Measurements from ENCODE around the gene ANKRD11.

Gene ANKRD11

DNA sequence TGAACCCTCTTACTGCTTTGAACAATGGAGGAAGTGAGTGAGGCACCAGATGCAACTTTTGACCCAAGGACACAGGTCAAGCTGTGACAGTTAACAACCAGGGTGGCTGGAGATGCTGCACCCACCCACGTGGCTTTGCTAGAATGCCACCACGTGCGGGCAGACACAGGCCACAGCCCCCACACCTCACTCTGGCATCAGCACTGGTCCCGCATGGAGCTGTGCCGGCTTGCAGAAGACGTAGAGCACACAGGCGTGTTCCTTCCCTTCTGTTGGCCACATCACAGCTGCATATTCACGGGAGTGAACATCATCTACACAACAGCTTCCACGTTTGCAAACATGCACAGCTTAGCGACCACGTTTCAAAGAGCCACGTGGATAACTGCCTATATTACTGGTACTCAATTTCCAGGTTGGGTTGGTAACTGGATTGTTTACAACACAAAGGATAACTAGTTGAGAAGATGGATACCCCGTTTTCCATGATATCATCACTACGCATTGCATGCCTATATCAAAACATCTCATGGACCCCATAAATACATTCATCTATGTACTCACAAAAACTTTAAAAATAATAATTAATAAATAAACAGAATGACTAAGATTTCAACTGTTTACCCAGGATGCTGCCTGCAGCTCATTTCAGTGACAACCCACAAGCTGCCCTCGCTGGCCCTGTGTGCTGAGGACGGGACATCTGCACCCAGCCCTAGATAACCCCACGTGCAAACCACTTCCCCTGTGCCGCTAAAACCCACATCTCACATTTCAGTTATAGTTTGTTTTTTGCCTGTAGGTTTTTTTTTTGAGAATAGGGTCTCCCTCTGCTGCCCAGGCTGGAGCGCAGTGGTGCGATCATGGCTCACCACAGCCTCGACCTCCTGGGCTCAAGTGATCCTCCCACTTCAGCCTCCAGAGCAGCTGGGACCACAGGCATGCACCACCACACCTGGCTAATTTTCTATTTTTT is 132.0 kb downstream of the ANKRD11 start:
- no peak overlapping the region for H3K27ac ChIP-seq (ENCODE audit: low read length)
- no peak overlapping the region for H3K4me3 ChIP-seq (ENCODE audit: low read length)
- H3K9me2 ChIP-seq (replicated peaks; ENCODE audit: insufficient read depth, low read length) = no peaks in the 10 kb centered on the region
- H3K4me2 ChIP-seq (ENCODE audit: low read depth, low read length) = no peak overlapping the region
- H4K20me1 ChIP-seq (ENCODE audit: insufficient read depth, low read length) = peaks cover 14% of the 10 kb centered on the region
- no peaks in the 10 kb centered on the region for H3K9me3 ChIP-seq (replicated peaks; ENCODE audit: insufficient read depth, low read length)
- H2AFZ ChIP-seq (ENCODE audit: low read length) = no peak overlapping the region
- H3F3A ChIP-seq (ENCODE audit: insufficient read depth, low read length) = no peaks in the 10 kb centered on the region
- no peaks in the 10 kb centered on the region for H3K4me1 ChIP-seq (ENCODE audit: low read length)
- H3K9ac ChIP-seq (ENCODE audit: low read length) = no peak overlapping the region
- no peaks in the 10 kb centered on the region for H3K27me3 ChIP-seq (replicated peaks; ENCODE audit: insufficient read depth, low read length)
- DNase-seq = no peak
- H3K79me2 ChIP-seq (ENCODE audit: low read length) = peaks cover 93% of the 10 kb centered on the region
- TF ChIP-seq EZH2 (optimal IDR thresholded peaks at IDR 0.05; ENCODE audit: low read depth, low read length) (no peak), EZH2phosphoT487 (IDR thresholded peaks at IDR 0.05; ENCODE audit: low read length) (no peak)
- TF ChIP-seq, protein P1, sequence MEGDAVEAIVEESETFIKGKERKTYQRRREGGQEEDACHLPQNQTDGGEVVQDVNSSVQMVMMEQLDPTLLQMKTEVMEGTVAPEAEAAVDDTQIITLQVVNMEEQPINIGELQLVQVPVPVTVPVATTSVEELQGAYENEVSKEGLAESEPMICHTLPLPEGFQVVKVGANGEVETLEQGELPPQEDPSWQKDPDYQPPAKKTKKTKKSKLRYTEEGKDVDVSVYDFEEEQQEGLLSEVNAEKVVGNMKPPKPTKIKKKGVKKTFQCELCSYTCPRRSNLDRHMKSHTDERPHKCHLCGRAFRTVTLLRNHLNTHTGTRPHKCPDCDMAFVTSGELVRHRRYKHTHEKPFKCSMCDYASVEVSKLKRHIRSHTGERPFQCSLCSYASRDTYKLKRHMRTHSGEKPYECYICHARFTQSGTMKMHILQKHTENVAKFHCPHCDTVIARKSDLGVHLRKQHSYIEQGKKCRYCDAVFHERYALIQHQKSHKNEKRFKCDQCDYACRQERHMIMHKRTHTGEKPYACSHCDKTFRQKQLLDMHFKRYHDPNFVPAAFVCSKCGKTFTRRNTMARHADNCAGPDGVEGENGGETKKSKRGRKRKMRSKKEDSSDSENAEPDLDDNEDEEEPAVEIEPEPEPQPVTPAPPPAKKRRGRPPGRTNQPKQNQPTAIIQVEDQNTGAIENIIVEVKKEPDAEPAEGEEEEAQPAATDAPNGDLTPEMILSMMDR (IDR thresholded peaks at IDR 0.05; ENCODE audit: low read length) = no peak
- no peaks in the 10 kb centered on the region for H3K36me3 ChIP-seq (replicated peaks; ENCODE audit: insufficient read depth, low read length)

DNA sequence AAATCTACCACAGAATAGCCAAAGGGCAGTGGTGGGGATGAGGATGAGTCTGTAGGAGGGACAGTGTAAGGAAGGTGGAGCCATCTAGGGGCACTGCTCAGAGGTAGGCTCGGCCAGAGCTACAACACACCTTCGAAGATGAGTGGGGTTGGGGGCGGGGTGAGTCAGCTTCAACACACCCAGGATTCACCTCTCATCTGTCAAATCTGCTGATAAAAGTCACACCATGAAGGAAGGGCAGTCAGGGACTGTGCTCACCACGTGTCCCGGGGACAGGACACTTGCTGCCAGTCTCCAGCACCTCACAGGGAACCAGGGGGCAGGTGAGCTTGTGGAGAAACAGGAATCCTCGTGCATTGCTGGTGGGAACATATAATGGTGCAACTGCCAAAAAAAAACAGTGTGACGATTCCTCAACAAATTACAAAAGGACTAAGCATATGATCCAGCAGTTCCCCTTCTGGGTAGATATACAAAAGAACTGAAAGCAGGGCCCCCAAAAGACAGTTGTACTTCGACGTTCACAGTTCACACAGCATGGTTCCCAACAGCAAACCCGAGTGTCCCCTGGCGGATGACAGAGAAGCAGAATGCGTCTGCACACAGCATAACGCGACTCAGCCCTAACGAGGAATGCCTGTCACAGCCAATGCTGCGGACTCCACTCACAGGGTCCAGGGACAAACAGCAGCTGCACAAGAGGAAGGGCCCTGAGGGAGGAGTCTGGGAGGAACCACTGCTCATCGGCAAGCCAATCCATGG is 133.1 kb downstream of the ANKRD11 start:
- Histone ChIP-seq H3K9ac (ENCODE audit: low read length) (no peak overlapping the region), H3K4me3 (ENCODE audit: low read length) (no peak overlapping the region), H3K4me1 (ENCODE audit: low read length) (no peaks in the 10 kb centered on the region), H3K36me3 (replicated peaks; ENCODE audit: insufficient read depth, low read length) (no peaks in the 10 kb centered on the region), H3K9me3 (replicated peaks; ENCODE audit: insufficient read depth, low read length) (no peaks in the 10 kb centered on the region), H3K27ac (ENCODE audit: low read length) (no peak overlapping the region), H2AFZ (ENCODE audit: low read length) (no peak overlapping the region), H3F3A (ENCODE audit: insufficient read depth, low read length) (no peaks in the 10 kb centered on the region), H4K20me1 (ENCODE audit: insufficient read depth, low read length) (peaks cover 14% of the 10 kb centered on the region), H3K79me2 (ENCODE audit: low read length) (peaks cover 95% of the 10 kb centered on the region), H3K4me2 (ENCODE audit: low read depth, low read length) (no peak overlapping the region), H3K27me3 (replicated peaks; ENCODE audit: insufficient read depth, low read length) (no peaks in the 10 kb centered on the region), H3K9me2 (replicated peaks; ENCODE audit: insufficient read depth, low read length) (no peaks in the 10 kb centered on the region)
- no peak for DNase-seq
- no peak for TF ChIP-seq EZH2phosphoT487 (IDR thresholded peaks at IDR 0.05; ENCODE audit: low read length)
- no peak for TF ChIP-seq EZH2 (optimal IDR thresholded peaks at IDR 0.05; ENCODE audit: low read depth, low read length)
- TF ChIP-seq, protein P1 (IDR thresholded peaks at IDR 0.05; ENCODE audit: low read length) = no peak

DNA sequence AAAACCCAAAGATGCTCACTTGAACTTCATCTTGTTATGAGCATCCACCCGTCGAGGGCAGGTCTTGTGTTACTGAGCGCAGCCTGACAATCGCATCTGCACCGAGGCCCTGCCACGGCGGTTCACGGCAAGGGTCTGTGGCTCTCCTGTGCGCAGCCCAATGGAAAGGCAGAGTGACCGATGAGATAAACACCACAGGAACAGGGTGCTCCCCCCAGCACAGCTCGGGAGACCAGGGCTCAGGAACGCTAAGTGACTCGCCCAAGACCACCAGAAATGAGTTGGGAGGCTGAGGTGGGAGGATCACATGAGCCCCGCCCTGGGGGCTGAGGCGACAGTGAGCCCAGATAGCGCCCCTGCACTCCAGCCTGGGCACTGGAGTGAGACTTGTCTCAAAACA is 134.7 kb downstream of the ANKRD11 start:
- H3K27me3 ChIP-seq (replicated peaks; ENCODE audit: insufficient read depth, low read length) = no peaks in the 10 kb centered on the region
- H3K79me2 ChIP-seq (ENCODE audit: low read length) = peaks cover 95% of the 10 kb centered on the region
- no peaks in the 10 kb centered on the region for H3K9me3 ChIP-seq (replicated peaks; ENCODE audit: insufficient read depth, low read length)
- H3K4me3 ChIP-seq (ENCODE audit: low read length) = no peak overlapping the region
- no peak overlapping the region for H3K27ac ChIP-seq (ENCODE audit: low read length)
- TF ChIP-seq EZH2phosphoT487 (IDR thresholded peaks at IDR 0.05; ENCODE audit: low read length) (no peak), EZH2 (optimal IDR thresholded peaks at IDR 0.05; ENCODE audit: low read depth, low read length) (no peak)
- TF ChIP-seq, protein P1 (IDR thresholded peaks at IDR 0.05; ENCODE audit: low read length) = no peak
- no peak overlapping the region for H3K9ac ChIP-seq (ENCODE audit: low read length)
- no peaks in the 10 kb centered on the region for H3F3A ChIP-seq (ENCODE audit: insufficient read depth, low read length)
- H3K36me3 ChIP-seq (replicated peaks; ENCODE audit: insufficient read depth, low read length) = no peaks in the 10 kb centered on the region
- no peak overlapping the region for H3K4me2 ChIP-seq (ENCODE audit: low read depth, low read length)
- H4K20me1 ChIP-seq (ENCODE audit: insufficient read depth, low read length) = peaks cover 3% of the 10 kb centered on the region; the same call in 1 of the 2 replicates
- no peak overlapping the region for H2AFZ ChIP-seq (ENCODE audit: low read length)
- H3K4me1 ChIP-seq (ENCODE audit: low read length) = no peaks in the 10 kb centered on the region
- DNase-seq = no peak
- H3K9me2 ChIP-seq (replicated peaks; ENCODE audit: insufficient read depth, low read length) = no peaks in the 10 kb centered on the region

Data from MM.1S (cell line).